GM12874 (cell line): ENCODE data around the gene FAM227A.

Source experiments
- TF ChIP-seq, protein P1 (sequence below): IDR thresholded peaks from 2 replicates; pipeline ENCODE4 v1.5.1; 2011; ENCODE audit warnings: low read depth, mild to moderate bottlenecking, control low read depth, low read length, moderate library complexity; ENCODE audit not compliant: insufficient read depth

The FAM227A gene

DNA sequence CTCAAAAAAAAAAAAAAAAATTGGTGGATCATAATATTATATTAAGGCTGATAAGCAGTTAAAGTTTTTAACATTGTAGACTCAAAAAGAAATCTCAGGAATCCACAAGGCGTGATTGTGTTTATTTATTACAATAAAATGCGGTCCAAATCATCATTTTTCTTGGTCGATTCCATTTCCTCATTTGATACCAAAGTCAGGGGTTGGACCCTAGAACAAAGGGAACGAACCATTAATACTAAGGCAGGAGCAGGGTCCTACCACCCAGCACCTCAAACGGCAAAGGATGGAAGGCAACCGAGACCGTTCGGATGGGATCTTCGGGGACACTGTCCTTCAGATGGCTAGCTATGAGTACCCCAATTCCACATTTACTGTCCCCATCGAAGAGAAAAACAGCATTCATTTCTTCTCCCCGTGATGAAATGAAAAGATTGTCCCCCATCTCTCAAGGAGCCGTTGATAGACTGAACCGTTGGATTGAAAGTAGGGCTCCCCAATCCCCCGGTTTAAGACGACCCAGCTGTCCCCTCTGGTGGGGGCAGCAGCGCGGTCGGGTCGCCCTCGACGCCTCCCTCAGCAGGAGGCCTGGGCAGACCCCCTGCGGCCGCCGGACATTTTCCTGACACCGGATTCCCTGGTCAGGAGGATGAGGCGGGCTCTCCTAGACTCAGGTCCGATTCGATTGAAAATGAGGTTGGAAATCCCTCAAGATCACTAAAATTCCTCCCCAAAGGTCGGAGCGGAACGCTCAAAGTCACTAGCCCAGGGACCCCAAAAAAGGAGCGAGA is 86.8 kb downstream of the FAM227A start:
- TF ChIP-seq, protein P1, sequence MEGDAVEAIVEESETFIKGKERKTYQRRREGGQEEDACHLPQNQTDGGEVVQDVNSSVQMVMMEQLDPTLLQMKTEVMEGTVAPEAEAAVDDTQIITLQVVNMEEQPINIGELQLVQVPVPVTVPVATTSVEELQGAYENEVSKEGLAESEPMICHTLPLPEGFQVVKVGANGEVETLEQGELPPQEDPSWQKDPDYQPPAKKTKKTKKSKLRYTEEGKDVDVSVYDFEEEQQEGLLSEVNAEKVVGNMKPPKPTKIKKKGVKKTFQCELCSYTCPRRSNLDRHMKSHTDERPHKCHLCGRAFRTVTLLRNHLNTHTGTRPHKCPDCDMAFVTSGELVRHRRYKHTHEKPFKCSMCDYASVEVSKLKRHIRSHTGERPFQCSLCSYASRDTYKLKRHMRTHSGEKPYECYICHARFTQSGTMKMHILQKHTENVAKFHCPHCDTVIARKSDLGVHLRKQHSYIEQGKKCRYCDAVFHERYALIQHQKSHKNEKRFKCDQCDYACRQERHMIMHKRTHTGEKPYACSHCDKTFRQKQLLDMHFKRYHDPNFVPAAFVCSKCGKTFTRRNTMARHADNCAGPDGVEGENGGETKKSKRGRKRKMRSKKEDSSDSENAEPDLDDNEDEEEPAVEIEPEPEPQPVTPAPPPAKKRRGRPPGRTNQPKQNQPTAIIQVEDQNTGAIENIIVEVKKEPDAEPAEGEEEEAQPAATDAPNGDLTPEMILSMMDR = no peak

GRCh38 chr22:38567531-38568285 is 88.5 kb downstream of the FAM227A start:
- TF ChIP-seq, protein P1 = no peak

DNA sequence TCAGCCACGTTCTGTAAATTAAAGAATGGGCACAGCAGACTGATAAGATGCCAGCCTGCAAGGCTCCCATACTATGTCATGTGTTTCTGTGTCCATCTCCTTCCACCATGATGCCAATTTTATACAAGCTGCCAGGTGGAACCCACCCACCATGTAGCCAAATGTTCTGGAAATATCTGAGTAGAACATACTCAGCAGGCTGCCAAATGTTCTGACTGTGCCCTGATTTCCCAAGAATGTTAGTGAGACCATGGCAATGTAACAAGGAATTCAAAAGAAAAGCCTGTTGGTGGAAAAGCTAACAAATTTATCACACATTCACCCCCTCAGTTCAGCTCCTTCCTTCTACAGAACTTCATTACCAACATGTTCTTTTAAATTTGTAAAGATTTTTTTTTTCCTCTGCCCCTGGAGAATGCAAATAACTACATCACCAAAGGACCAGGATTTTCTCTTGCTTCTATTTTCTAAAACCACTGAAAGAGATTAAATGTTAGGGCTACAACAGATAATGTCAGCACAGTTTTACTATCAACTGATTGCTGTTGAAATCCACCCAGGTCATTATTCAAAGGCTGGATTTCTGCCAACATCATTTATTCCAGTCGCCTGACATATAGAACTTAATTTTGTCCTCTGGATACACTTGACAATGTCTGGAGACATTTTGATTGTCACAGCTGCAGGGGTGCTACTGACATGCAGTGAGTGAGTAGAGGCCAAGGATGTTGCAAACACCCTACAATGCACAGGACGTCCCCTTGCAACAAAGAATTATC is 89.3 kb downstream of the FAM227A start:
- TF ChIP-seq, protein P1 = no peak

GRCh38 chr22:38565441-38565840 is 90.8 kb downstream of the FAM227A start:
- TF ChIP-seq, protein P1 = no peak

GRCh38 chr22:38564669-38565068 is 91.5 kb downstream of the FAM227A start:
- TF ChIP-seq, protein P1 = no peak

- TF ChIP-seq, protein P1 = no peak
Measured at GRCh38 chr22:38554281-38554680, 101.9 kb downstream of the FAM227A start.

DNA sequence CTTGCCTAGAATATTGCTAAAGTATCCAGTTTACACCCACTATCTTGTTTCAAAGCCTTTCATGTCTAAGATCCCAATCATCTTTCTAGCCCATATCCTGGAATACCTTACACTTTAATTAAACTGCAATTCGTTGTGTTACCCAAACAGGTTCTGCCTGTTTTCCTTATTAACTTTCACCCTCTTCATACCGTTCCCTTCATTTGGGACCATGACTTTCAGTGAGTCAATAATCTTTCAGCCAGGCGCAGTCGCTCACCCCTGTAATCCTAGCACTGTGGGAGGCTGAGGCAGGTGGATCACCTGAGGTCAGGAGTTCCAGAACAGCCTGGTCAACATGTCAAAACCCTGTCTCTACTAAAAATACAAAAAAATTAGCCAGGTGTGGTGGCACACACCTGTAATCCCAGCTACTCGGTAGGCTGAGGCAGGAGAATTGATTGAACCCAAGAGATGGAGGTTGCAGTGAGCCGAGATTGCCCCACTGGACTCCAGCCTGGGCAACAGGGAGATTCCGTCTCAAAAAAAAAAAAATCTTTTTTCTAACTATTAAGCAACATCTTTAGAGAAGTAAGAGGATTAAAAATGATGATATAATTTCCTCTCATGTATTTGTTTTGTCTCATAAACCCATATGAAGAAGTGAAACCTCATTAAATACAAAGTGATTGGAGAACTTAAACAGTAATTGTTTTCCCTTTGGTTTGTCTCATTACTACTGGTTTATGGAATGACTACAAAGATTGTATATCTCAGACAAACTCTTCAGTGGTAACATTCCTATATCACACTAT is 106.9 kb downstream of the FAM227A start:
- TF ChIP-seq, protein P1 = no peak
